GM18519 (cell line): ENCODE measurements around the gene JUND.

Experiments
- ATAC-seq: cut with Tn5 transposase; IDR thresholded peaks from one replicate; pipeline ENCODE4 v1.9.1; 2021; ENCODE audit warnings: mild to moderate bottlenecking, moderate library complexity; ENCODE audit not compliant: unreplicated experiment, low FRiP score

Gene JUND

DNA sequence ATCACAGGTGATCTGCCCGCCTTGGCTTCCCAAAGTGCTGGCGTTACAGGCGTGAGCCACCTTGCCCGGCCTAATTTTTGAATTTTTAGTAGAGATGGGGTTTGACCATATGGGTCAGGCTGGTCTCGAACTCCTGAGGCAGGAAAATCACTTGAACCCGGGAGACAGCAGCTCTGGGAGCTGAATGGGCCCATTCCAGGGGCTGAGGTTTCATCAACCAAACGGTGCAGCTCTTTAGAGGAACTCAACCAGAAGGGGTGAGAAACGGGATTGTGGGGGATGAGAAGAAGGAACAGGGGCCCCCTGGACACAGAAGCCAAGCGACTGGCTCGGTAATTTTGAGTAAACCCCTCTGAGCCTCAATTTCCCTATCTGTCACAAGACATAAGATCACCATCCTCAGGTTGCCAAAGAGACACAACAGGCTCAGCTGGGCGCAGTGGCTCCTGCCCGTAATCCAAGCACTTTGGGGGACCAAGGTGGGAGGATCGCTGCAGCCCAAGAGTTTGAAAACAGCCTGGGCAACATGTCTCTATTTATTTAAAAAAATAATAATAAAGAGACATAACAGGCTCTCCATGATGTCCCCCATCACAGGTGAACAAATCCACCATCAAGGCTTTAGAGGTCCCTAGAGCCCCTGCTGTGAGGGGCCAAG is 7.7 kb downstream of the JUND start:
- no peak for ATAC-seq

DNA sequence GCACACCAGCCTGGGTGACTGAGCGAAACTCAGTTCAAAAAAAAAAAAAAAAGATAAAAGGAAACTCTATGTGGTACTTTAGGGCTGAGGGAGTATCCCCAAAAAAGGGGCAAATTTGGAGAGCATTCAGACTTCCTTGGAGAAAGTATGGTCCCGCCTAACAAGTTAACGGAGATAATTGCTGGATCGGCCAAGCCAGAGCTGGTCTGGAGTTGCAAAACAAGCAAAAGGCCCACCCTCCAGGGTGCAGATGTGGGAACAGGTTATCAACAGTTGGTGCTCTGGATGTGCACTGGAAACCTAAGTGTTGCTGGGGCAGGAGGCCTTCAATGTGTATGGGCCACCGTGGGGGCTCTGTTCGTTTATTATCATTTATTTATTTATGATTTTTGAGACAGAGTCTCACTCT is 10.0 kb downstream of the JUND start:
- ATAC-seq = no peak

GRCh38 chr19:18270326-18270725 is 11.1 kb downstream of the JUND start:
- ATAC-seq = no peak

GRCh38 chr19:18269070-18269723 is 12.2 kb downstream of the JUND start:
- no peak for ATAC-seq

- no peak for ATAC-seq
Observed at GRCh38 chr19:18266771-18267686, 14.4 kb downstream of the JUND start.

- ATAC-seq = no peak
Observed at GRCh38 chr19:18265582-18265981, 15.8 kb downstream of the JUND start.

- no peak for ATAC-seq
Observed at GRCh38 chr19:18264971-18265540, 16.4 kb downstream of the JUND start.

DNA sequence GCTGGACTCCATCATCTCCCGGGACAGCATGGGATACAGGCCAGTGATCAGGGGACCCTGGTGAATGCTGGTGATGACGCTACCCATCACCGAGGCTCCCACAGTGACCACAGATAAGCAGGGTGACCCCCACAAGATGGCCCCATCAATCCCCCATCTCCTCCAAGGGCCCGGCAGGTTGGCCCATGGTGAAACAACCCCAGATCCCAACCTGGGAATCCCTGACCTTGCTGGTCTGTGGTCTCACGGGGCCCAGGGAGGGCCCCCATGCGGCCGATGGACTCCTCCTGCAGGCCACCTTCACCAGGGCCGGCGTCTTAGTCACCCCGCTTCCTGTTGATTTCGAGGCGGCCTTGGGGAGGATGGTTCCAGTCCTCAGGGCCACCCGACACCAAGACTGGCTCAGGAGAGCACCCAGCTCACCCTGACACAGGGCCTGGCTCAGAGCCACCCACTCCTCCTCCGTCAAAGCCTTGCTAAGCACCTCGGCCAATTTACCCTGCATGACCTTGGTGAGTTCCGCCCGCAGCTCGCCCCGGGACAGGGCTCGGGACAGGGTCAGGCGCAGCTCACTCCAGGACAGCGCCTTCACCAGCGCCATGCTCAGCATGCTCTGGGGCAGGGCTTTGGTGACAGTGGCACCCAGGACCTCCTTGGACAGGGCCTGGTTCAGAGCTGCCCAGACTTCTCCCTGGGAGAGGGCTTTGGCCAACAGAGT is 17.1 kb downstream of the JUND start:
- no peak for ATAC-seq

GRCh38 chr19:18263324-18264136 is 17.9 kb downstream of the JUND start:
- ATAC-seq = no peak

- no peak for ATAC-seq
Observed at GRCh38 chr19:18262917-18263316, 18.5 kb downstream of the JUND start.

GRCh38 chr19:18262144-18262543 is 19.3 kb downstream of the JUND start:
- ATAC-seq = no peak

DNA sequence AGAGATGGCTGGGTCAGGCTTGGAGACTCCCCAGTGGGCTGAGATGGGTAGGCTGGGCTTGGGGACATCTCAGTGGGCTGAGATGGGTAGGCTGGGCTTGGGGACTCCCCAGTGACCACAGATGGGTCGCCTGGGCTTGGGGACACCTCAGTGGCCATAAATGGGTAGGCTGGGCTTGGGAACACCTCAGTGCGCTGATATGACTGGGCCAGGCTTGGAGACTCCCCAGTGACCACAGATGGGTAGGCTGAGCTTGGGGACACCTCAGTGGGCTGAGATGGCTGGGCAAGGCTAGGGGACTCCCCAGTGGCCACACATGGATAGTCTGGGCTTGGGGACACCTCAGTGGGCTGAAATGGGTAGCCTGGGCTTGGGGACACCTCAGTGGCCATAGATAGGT is 19.9 kb downstream of the JUND start:
- ATAC-seq = no peak

- ATAC-seq = no peak
Observed at GRCh38 chr19:18259893-18260292, 21.5 kb downstream of the JUND start.

- ATAC-seq = no peak
Observed at GRCh38 chr19:18257503-18258470, 23.6 kb downstream of the JUND start.

GRCh38 chr19:18254546-18255503 is 26.6 kb downstream of the JUND start:
- no peak for ATAC-seq

- no peak for ATAC-seq
Observed at GRCh38 chr19:18253716-18254115, 27.7 kb downstream of the JUND start.

GRCh38 chr19:18253130-18253529 is 28.3 kb downstream of the JUND start:
- ATAC-seq = no peak
